Breast epithelium (tissue), 3 donors: Measurements from ENCODE around the gene PPP1R1A.

Experiments used
- POLR2A ChIP-seq: fragments of 450-650 bp; IDR thresholded peaks from one replicate; pipeline ENCODE4 v1.6.1; 2016; ENCODE audit warnings: antibody characterized with exemption, mild to moderate bottlenecking, moderate library complexity
- TF ChIP-seq, protein P1 (sequence below), 3 donors: fragments of 450-650 bp; IDR thresholded peaks; one replicate each; pipeline ENCODE4 v1.5.1; 2016 to 2017; ENCODE audit warnings: antibody characterized with exemption in 3 of 3, mild to moderate bottlenecking in 3 of 3, moderate library complexity in 3 of 3

DNA sequence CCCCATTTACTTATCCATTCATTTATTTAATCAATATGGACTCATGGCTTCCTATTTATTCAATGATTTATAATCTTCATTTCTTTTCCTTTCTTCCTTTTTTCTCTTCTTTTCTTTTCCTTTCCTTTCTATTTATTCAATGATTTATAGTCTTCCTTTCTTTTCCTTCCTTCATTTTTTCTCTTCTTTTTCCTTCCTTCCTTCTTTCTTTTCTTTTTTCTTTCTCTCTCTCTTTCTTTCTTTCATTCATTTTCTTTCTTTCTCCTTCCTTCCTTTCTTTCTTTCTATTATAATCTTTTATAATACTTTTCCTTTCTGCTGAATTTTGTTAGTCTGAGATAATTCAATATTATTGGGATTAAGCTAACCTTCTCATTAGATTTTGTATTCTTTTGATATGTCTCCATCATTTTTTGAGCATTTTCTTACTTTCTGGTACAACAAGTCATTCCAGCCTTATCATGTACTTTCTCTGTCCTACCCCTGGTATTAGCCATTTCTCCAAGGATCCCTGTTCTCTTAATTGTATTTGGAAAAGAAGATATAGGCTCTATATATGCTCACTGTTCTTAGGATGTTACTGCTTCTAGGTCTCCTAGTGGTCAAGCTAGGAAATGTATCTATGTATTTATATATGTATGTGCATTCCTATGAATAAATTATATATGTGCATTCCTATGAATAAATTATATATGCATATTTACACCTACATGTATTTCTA lies 34.2 kb upstream of the PPP1R1A start:
- TF ChIP-seq, protein P1, sequence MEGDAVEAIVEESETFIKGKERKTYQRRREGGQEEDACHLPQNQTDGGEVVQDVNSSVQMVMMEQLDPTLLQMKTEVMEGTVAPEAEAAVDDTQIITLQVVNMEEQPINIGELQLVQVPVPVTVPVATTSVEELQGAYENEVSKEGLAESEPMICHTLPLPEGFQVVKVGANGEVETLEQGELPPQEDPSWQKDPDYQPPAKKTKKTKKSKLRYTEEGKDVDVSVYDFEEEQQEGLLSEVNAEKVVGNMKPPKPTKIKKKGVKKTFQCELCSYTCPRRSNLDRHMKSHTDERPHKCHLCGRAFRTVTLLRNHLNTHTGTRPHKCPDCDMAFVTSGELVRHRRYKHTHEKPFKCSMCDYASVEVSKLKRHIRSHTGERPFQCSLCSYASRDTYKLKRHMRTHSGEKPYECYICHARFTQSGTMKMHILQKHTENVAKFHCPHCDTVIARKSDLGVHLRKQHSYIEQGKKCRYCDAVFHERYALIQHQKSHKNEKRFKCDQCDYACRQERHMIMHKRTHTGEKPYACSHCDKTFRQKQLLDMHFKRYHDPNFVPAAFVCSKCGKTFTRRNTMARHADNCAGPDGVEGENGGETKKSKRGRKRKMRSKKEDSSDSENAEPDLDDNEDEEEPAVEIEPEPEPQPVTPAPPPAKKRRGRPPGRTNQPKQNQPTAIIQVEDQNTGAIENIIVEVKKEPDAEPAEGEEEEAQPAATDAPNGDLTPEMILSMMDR (IDR thresholded peaks at IDR 0.05) = no peak
- TF ChIP-seq POLR2A = no peak
